Fibroblast of pulmonary artery (primary cell): ENCODE results near the gene PDLIM5.
A peak's percentile ranks its signal among the peaks of the same experiment; 100 is the strongest.

Experiments
- DNase-seq: peaks from one replicate; pipeline ENCODE4 v3.0.0-alpha.2; 2010; ENCODE audit warnings: low read depth
- H3K4me3 ChIP-seq: replicated peaks from 2 replicates; pipeline ENCODE4 v1.5.1; 2011; ENCODE audit warnings: low read depth, mild to moderate bottlenecking, control low read depth, low read length, moderate library complexity
- TF ChIP-seq, protein P1 (sequence below): IDR thresholded peaks from 2 replicates; pipeline ENCODE4 v1.5.1; 2011; ENCODE audit warnings: mild to moderate bottlenecking, control low read depth, low read length, inconsistent platforms; ENCODE audit errors: missing control alignments

The PDLIM5 gene

DNA sequence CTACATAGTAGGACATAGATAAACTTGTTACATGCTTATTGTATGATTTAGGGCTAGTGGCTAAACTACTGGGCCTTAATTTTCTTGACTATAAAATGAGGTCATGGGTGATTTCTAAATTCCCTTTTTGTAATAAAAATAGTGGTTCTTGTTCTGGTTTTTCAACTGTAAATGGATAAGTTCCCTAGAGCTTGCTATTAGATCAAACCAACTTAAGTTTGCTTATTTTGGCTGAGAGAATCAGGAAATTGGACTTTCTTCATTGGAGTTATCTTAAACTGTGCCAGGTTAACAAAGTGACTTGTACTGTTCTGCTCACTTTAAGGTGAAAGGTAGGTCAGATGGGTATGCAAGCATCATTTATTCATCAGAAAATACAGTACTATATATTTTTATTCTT, 78.3 kb downstream of the PDLIM5 start:
- no peak for DNase-seq
- TF ChIP-seq, protein P1, sequence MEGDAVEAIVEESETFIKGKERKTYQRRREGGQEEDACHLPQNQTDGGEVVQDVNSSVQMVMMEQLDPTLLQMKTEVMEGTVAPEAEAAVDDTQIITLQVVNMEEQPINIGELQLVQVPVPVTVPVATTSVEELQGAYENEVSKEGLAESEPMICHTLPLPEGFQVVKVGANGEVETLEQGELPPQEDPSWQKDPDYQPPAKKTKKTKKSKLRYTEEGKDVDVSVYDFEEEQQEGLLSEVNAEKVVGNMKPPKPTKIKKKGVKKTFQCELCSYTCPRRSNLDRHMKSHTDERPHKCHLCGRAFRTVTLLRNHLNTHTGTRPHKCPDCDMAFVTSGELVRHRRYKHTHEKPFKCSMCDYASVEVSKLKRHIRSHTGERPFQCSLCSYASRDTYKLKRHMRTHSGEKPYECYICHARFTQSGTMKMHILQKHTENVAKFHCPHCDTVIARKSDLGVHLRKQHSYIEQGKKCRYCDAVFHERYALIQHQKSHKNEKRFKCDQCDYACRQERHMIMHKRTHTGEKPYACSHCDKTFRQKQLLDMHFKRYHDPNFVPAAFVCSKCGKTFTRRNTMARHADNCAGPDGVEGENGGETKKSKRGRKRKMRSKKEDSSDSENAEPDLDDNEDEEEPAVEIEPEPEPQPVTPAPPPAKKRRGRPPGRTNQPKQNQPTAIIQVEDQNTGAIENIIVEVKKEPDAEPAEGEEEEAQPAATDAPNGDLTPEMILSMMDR = no peak
- H3K4me3 ChIP-seq = no peak overlapping the region

DNA sequence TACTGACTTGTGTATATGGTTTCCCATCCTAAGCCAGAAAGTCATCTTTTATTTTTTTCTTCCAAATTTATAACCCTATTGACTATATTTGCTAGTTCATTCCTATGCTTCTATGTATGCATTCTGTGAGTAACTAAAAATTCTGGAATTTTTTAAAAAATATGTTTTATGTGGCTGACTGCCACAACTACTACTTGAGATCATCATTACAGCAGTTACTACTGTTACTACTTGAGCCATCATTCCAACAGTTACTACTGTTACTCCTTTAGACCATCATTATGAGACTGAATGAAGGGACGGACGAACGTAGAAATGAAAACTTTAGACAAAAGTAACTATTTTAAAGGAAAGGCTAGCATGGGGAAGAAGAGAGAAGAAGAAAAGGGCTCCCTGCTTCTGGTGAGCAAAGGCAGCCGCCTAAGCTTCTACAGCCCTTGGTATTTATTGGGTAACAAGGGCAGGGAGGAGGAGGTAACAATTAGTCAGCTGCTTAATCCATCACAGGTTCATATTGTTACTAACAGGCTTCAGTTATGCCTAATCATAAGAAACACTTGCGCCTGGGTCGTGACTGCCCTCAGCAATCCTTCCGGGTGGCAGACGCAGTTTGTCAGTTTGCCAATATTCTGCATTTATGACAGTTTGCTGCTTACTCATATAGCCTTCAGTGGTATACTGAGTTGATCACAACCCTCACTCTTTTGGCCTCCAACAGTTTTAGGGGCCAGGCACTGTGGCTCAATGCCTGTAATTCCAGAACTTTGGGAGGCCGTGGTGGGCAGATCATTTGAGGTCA, 80.4 kb downstream of the PDLIM5 start:
- TF ChIP-seq, protein P1 = no peak
- peak; percentile 28 for DNase-seq
- no peak overlapping the region for H3K4me3 ChIP-seq

DNA sequence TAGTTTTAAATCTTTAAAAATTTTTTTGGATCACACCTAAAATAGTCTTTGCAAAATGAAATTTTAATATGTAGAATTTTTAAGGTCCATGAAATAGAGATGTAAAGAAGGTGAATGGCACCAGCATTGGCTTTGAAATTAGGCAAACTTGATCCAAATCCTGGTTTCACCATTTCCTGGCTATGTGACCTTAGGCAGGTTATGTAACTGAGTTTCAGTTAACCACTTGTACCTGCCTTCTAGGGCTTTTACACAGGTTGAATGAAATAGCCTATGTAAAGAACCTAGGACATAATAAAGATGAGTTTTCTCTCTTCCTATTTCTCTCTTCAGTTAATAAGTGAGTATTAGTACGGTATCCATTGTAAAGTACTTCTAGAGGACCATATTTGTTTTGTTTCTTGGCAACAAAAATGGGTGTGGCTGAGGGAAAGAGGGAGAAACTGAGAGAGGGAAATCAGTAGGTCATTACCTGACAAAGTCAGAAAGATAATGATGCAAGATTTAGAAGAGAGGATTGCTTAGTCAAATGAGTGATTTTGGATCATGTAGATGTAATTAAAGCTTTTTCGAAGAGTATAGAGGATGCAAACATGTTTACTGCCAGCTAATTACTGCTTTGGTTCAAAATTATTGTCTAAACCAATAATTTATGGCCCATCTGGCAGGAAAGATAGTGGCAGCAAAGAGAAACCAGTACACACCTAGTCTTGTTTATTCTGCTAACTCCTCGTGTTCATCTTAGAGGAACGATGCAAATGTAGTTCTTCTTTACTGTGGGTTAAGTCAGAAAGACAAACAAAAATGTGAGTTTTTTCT, 81.9 kb downstream of the PDLIM5 start:
- TF ChIP-seq, protein P1 = no peak

DNA sequence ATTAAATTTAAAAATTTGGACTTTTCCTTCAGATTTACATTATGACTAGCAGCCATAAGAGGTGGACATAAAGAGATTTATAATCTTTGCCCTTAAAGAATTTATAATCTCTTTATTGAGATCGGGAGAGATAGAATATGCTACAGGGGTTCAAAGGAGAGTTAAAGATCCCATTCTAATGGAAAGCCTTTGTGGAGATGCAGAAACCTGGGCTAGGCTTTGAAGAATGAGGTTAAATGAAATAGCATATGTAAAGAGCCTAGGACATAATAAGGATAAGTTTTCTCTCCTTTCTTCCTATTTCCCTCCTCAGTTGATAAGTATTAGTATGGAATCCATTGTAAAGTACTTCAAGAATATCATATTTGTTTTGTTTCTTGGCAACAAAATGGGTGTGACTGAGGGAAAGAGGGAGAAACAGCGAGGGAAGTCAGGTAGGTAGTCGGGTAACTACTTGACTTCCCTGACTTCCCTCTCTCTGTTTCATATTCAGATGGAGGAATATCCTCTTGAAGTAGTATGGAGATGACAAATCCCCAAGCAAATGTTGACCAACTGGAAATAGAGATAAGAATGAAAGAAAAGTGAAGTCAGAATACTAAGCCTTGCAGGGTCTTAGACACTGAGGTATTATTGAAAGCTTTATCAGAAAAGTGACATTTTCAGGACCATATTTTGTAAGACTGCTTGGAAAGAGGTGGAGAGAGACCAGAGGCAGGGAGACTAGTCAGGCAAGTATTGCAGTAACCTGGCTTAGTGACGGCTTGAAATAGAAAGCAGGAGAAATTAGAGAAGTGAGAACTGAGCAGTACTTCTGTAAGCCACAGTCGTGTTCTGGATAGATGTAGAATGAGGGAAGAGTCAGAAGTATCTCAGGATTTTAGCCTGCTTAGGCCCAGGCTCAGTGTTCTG, 82.9 kb downstream of the PDLIM5 start:
- H3K4me3 ChIP-seq = no peak overlapping the region
- peak; percentile 29 for DNase-seq
- TF ChIP-seq, protein P1 = no peak

More for the DNA sequence above, 81.9 kb downstream of the PDLIM5 start:
- DNase-seq = no peak
- H3K4me3 ChIP-seq = no peak overlapping the region

DNA sequence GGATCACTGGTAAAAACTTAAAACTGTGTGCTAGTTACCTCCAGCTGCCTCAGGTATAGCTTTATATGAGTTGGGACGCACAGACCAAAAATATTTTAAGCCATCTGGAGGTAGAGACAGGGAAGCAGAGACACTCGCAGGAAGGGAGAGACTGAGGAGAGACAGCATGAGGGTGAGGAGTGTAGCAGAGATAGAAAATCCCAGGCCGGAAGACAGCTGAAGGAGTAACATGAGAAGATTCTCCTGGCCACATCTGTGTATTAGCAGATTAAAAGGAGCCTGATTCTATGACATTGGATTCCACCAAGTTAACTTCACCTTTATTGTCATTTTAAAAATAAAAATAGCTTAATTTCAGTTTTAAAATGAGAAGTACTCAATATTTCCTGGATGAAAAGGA, 84.3 kb downstream of the PDLIM5 start:
- H3K4me3 ChIP-seq = no peak overlapping the region
- TF ChIP-seq, protein P1 = no peak
- DNase-seq = no peak

DNA sequence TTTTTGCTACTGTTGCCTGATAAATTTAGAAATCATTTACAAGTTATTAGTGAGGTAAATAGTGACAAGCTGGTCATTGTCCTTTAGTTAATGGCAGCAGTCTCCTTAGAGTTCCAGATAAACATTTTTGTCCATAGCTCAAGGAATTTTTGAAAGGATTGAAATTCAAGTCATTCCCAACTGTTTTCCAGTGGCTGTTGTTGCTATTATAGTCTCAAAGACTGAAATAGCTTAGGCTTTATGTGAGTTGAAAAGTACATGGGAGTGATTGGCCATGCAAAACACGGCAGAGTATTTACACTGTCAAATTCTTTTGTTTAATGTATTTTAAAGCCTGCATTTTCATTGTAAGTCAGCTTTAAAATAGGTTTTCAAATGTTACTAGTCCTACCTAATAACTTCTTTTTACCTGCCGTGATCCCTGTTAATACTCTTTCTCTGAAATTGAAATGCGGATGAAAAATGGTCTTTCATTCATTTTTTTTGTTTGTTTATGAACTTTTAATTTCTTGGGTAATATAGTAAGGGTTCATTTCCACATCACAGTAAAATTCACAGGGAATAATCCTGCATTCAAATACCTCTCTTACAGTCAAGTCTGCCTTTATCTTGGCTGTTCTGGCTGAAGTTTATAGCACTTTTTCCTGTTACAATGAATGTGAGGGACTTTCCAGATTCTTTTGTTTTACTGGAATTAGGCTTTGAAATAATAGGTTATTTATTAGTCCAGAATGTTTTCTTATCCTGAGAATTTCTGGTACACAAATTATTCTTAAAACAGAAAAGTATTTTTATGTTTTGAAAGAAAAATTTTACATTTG, 85.1 kb downstream of the PDLIM5 start:
- TF ChIP-seq, protein P1 = no peak
- no peak overlapping the region for H3K4me3 ChIP-seq
- peak; percentile 76 for DNase-seq
